GM20431 (cell line): ENCODE data around the gene THOC7.

ENCODE experiments used
- in situ Hi-C: fragments of 300-500 bp; cut with MseI, MboI; formaldehyde crosslinking; loops from one replicate; pipeline ENCODE4 v1.15.0; 2020; ENCODE audit warnings: low sequenced_read_pairs; ENCODE audit not compliant: unreplicated experiment

Gene THOC7

GRCh38 chr3:63849175-63849574 is 14.4 kb downstream of the THOC7 start:
- in situ Hi-C loops: no loop called here

- in situ Hi-C loops: no loop called here
Observed at GRCh38 chr3:63847718-63848450, 15.7 kb downstream of the THOC7 start.

DNA sequence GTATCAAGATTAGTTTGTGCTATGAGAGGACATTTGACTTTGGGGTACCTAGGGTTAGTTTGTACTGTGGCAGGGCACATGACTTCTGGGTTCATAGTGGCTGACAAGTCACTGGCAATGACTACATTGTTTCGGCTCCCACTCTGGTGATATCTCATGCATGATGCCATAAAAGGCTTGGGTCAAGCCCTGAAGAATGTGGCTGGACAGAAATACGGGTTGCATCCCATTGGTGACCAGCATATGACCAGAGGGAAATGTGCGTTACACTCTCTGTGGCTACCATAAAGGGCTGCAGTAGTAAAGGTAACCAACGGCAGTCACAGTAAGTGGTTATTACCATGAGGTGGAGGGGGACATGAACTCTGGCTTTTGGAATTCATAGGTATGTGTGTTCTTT is 18.4 kb downstream of the THOC7 start:
- in situ Hi-C loops: no loop called here

- in situ Hi-C loops: no loop called here
Observed at GRCh38 chr3:63842127-63842526, 21.5 kb downstream of the THOC7 start.

GRCh38 chr3:63841704-63842103 is 21.9 kb downstream of the THOC7 start:
- in situ Hi-C loops: no loop called here

DNA sequence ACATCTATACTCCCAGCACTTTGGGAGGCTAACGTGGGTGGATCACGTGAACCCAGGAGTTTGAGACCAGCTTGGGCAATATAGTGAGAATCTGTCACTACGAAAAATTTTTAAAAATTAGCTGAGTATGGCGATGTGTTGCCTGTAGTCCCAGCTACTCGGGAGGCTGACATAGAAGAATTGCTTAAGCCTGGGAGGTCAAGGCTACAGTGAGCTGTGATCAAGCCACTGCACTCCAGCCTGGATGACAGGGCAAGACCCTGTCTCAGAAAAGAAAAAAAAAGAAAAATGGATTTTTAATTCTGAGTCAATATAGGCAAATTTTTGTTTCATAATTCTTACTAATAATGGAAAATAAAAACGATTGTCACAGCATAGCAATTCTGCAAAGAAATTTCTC is 31.2 kb downstream of the THOC7 start:
- in situ Hi-C loops: no loop called here

- in situ Hi-C loops: no loop called here
Observed at GRCh38 chr3:63830526-63830925, 33.1 kb downstream of the THOC7 start.

DNA sequence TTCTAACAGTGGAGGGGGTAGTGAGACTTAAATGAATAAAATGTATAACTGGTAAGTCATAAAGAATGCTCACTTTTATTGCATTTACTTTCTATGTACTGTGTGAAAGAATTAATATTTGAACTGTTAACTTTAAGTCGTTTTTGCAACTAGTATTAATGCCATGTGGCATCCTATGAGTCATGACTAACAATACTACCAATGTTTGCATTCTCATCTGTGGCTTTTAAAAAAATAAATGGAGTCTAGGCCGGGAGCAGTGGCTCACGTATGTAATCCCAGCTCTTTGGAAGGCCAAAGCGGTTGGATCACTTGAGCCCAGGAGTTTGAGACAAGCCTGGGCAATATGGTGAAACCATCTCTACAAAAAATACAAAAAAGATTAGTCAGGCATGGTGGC is 39.3 kb downstream of the THOC7 start:
- in situ Hi-C loops: loop anchor here (10.0 to 25.0 kb wide), 2 partner anchors 470 to 1187 kb away; no protein-coding TSS in a partner anchor

GRCh38 chr3:63819151-63819398 is 44.5 kb downstream of the THOC7 start, which contains the start of gene C3orf49:
TSS of gene C3orf49 (plus strand) at chr3:63819299. CDS start at chr3:63819472, 173 bp downstream.
- in situ Hi-C loops: loop anchor here (25.0 kb wide), 1 partner anchor 1182 kb away; no protein-coding TSS in a partner anchor

DNA sequence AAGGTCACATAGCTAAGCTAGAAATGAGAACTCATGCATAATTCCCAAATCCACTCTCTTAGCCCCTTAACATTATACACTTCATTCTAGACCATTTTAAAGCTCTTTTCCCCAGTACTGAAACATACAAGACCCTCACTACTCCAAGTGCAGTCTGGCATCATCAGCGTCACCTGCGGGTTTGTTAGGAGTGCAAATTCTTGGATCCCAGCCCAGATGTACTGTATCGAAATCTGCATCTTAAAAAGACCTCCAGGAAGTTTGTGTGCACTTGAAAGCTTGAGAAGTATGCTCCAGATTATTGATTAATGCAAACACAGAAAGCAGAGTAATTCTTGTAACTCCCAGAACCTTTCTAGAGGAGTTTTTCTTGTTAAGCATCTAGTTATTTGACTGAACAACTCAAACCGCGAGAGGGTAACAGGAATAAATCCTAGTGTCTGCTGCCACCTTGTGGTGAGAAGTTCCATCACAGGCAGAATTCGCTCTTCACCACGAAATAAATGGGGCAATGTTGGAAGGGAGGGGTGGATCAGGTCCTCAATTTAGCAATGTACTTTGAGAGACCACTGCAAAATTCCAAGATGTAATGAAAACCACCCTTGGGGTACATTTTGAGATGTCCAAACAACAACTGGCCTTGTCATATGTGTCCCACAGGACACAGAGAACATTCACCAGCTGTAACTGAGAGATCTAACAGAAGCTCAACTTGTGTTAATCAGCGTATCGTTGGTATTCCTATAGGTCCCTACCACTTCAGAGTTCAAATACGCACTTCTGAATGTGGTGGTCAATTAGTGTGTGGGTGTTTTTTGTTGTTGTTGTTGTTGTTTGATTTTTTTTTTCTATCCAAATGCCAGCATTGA is 45.1 kb downstream of the THOC7 start:
- in situ Hi-C loops: loop anchor here (25.0 kb wide), 1 partner anchor 1181 kb away; no protein-coding TSS in a partner anchor

- in situ Hi-C loops: loop anchor here (25.0 kb wide), 1 partner anchor 1180 kb away; no protein-coding TSS in a partner anchor
Observed at GRCh38 chr3:63817225-63817624, 46.4 kb downstream of the THOC7 start.

DNA sequence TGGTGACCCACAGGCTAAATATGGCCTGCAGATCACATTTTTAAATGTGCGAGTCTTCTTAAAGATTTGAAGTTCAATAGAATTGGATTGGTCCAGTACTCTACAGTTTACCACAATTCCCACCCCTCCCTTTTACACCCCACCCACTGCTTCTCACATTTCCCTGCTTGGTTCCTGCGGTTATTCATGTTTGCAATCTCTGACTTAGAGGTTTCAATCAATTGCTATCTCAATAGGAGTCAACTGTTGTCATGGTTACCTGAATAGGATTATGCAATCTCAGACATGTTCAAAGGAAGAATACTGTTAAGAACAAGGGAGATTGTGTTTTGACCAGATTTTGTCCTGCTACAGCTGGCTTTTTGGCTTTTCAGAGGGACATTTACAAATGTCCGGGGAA is 49.4 kb downstream of the THOC7 start:
- in situ Hi-C loops: loop anchor here (25.0 kb wide), 1 partner anchor 1177 kb away; no protein-coding TSS in a partner anchor

- in situ Hi-C loops: loop anchor here (25.0 kb wide), 1 partner anchor 1172 kb away; no protein-coding TSS in a partner anchor
Observed at GRCh38 chr3:63809607-63810006, 54.0 kb downstream of the THOC7 start.

- in situ Hi-C loops: loop anchor here (25.0 kb wide), 1 partner anchor 1171 kb away; no protein-coding TSS in a partner anchor
Observed at GRCh38 chr3:63808633-63809032, 55.0 kb downstream of the THOC7 start.

DNA sequence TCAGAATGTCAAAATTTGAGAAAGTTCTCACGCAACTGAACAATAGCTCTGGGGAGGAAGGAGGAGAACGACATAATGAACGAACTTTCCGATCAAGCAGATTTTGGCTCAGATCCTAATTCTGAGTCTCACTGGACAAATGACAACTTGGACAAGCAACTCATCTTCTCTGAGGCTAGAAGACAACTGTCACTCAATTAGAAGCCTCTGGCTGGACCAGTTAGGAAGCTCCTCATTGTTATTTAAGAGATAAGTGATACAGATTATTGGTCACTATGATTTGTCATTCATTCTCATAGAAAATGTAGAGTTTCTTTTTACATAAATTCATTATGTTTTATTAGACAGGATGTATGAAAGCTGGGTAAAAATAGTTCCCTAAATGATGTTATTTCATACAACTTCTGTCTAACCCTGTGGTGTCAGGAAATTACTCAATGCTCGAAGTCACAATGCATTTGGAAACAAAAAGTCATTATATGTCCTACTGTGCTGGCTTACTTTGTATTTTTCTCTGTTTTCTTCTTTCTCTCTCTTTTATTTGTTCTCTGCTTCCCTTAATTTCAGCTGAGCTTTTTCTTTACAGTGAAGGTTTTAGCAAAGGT is 55.5 kb downstream of the THOC7 start:
- in situ Hi-C loops: loop anchor here (25.0 kb wide), 1 partner anchor 1171 kb away; no protein-coding TSS in a partner anchor

DNA sequence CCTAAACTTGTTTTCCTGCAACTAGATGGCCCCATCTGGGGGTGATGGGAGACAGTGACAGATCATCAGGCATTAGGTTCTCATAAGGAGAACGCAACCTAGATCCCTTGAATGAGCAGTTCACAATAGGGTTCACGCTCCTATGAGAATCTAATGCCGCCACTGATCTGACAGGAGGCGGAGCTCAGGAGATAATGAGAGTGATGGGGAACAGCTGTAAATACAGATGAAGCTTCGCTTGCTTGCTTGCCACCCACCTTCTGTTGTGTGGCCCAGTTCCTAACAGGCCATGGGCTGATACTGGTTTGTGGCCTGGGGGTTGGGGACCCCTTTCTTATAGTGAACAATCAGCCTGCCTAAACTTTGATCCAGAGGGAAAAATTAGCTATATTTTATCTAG is 59.7 kb downstream of the THOC7 start:
- in situ Hi-C loops: loop anchor here (25.0 kb wide), 1 partner anchor 1167 kb away; no protein-coding TSS in a partner anchor

DNA sequence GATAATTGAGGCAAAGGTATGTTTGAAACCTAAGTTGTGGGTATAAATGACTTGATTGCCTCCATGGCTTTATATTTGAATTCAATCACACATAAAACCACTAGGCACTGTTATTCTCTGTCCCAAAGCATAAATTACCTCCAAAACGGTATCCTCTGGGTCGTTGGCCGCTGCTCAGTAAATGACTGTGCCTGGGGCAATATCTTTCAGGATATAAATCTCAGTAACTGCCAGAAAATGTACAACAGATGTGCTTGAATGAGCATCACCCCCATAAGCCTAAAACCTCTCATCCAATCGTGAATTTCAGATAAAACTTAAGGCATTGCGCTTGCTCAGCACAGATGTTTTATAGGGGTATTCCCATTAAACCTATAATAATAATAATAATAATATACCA is 63.5 kb downstream of the THOC7 start:
- in situ Hi-C loops: loop anchor here (25.0 kb wide), 1 partner anchor 1163 kb away; no protein-coding TSS in a partner anchor

DNA sequence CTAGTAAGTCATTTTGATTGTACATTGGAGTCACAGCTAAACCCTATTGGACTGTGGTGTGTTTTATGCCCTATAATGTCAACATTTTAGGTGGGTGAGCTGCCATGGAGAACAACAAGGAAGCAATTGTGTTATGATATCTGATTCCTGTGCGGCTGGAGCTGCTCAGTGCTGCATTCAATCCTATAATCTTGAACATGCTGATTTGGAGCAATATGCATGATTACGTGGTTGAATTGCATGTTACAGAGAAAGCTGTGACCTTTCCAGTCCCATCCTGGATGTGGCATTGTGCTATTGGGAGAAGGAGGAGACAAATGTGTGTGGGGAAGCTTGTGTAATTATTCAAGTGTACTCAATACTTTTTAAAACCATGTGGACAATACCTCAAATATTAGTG is 64.7 kb downstream of the THOC7 start:
- in situ Hi-C loops: no loop called here

- in situ Hi-C loops: no loop called here
Observed at GRCh38 chr3:63798544-63798943, 65.1 kb downstream of the THOC7 start.

- in situ Hi-C loops: no loop called here
Observed at GRCh38 chr3:63795438-63795837, 68.2 kb downstream of the THOC7 start.
